ENCODE results near the gene CLMN. TPM values are rescaled to one million over a fixed set of nuclear protein-coding genes. Genes with fewer than 3 reads are reported as not detected.

The CLMN gene, protein sequence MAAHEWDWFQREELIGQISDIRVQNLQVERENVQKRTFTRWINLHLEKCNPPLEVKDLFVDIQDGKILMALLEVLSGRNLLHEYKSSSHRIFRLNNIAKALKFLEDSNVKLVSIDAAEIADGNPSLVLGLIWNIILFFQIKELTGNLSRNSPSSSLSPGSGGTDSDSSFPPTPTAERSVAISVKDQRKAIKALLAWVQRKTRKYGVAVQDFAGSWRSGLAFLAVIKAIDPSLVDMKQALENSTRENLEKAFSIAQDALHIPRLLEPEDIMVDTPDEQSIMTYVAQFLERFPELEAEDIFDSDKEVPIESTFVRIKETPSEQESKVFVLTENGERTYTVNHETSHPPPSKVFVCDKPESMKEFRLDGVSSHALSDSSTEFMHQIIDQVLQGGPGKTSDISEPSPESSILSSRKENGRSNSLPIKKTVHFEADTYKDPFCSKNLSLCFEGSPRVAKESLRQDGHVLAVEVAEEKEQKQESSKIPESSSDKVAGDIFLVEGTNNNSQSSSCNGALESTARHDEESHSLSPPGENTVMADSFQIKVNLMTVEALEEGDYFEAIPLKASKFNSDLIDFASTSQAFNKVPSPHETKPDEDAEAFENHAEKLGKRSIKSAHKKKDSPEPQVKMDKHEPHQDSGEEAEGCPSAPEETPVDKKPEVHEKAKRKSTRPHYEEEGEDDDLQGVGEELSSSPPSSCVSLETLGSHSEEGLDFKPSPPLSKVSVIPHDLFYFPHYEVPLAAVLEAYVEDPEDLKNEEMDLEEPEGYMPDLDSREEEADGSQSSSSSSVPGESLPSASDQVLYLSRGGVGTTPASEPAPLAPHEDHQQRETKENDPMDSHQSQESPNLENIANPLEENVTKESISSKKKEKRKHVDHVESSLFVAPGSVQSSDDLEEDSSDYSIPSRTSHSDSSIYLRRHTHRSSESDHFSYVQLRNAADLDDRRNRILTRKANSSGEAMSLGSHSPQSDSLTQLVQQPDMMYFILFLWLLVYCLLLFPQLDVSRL
- total RNA-seq = 1 to 10 TPM; 5.7 to 8.6 TPM

DNA sequence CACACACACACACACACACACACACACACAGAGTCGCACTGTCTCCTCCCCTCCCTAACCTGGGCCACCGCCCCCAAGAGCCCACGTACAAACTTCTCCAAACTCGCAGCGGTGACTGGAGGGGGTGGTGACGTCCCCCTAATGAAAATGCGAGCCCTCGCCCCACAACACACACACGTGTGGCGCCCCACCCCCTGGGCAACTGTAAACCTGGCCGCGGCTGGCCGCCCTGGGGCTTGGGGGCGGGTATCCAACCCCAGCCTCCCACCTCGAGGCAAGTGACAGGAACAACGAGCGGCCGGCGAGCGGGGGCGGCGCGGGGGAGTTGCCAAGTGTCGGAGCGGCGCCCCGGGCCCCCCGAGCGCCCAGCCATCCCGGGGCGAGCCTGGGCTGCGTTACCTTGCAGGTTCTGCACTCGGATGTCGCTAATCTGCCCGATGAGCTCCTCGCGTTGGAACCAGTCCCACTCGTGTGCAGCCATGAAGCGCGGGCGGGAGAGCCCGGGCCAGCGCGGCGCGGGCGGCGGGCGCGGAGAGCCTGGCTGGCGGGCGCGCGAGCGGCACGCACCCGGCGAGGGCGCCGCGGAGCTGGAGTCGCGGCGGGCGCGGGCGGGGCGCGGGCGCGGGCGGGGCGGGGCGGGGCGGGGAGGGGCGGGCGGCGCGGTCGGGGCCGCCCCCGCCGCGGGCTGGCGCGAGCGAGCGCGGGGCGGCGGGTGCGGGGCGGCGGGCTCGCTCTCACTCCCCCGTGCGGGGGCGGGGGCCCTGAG is at the start of gene CLMN:
TSS of gene CLMN (minus strand) at position 597 of the 766 bp plus-strand sequence. CDS start at position 481, 116 bp downstream.

DNA sequence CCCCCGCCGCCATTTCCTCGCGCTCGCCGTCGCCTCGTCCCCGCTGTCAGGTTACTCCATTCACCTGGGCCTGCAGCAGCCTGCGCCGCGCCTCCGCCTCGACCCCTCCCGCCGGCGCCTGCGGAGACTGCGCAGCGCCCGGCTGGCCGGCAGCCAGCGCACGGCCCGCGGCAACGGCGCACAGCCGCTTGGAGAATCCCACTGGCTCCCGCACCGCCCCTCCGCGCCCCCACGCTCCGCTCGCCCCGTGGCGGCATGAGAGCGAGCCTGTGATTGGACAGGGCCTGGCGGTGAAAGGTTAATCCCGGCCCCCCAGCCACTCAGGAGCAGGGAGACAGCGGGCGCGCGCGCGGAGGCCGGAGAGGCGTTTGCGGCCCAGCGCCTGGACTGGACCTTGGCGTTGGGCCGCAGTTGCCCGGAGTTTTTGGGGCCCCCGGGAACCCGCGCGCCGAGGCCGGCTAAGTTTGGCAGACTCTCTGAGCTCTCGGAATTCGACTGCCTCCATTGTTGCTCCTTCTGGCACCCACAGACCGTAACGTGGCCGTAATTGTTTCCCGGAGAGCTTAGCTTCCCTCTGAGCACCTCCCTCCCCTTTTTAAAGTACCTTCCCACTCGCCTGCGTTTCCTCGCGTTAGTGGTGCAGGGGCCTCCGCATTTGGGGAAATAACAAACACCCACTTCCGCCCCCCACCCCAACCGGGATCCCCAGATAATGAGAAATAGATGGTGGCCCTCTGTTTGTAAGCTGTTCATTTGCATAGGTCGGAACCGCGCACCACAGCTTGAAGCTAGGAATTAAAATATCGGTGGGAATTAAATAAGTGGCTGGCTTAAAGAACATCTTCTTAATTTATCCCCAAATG is 162.2 kb downstream of the CLMN start, which contains the start of gene DICER1:
TSS of gene DICER1 (minus strand) at position 203 of the 863 bp plus-strand sequence. CDS start 24,071 bp downstream, outside the sequence.

Small RNAs within 50 kb of the gene (small RNA-seq; reads per million reads assigned to genes)
- gene MIR3173 = 0.73 to 2.3 reads per million in 2 donors

Other genes starting within 250 kb of the CLMN start
- 10 to 100 TPM; 41.3 to 49.6 TPM for gene DICER1, start 162.4 kb downstream of the CLMN start, total RNA-seq
- gene SYNE3, start 196.7 kb upstream of the CLMN start, total RNA-seq = 1 to 10 TPM; 8.3 to 8.9 TPM
- gene GLRX5, start 215.1 kb upstream of the CLMN start, total RNA-seq = 10 to 100 TPM; 27.2 to 48.6 TPM

Data from melanocyte of skin (primary cell).